Peyer's patch (tissue), 4 donors: ENCODE results near the gene FAM50A.

ENCODE experiments used
- CTCF ChIP-seq, 6 experiments: fragments of 450-650 bp in 4 of 6; fragments of 200-600 bp in 2 of 6; sonication (generic) in 1 of 6; IDR thresholded peaks; one replicate each; pipeline ENCODE4 v1.5.1; 2017 to 2019; ENCODE audit warnings: antibody characterized with exemption in 6 of 6, mild to moderate bottlenecking in 3 of 6, moderate library complexity in 1 of 6
- POLR2A ChIP-seq, 2 donors: fragments of 450-650 bp; IDR thresholded peaks; one replicate each; pipeline ENCODE4 v1.5.1; 2017; ENCODE audit warnings: antibody characterized with exemption in 2 of 2, mild to moderate bottlenecking in 2 of 2, moderate library complexity in 2 of 2

GRCh38 chrX:154464806-154465365, 20.9 kb downstream of the FAM50A start:
- TF ChIP-seq CTCF (IDR thresholded peaks at IDR 0.05) (no peak), POLR2A (IDR thresholded peaks at IDR 0.05) (no peak)
